ENCODE data around the gene LSM14B.
"Not testable (repeated sequence)": the region's sequence is repeated elsewhere in the genome, so short reads cannot be mapped to it uniquely, and the experiment has no call there.

The LSM14B gene

DNA sequence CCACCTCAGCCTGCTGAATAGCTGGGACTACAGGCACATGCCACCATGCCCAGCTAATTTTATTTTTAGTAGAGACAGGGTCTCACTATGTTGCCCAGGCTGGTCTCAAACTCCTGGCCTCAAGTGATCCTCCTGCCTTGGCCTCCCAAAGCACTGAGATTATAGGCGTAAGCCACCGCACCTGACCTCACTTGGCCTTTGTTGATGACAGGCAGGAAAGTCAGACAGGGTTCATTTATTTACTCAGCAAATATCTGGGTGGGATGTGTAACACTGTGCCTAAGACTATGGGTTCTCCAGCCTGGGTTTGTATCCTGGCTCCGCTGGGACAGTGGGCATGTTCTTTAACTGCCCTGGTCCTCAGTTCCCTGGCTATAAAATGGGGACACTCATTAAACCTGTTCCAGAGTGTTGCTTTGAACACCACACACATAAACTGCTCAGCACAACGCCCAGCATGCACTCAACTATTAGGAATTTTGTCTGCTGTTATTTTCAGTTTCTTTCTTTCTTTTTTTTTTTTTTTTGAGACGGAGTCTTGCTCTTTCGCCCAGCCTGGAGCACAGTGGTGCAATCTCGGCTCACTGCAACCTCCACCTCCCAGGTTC, 6.4 kb upstream of the LSM14B start:
- not testable (repeated sequence) for DNase-seq

DNA sequence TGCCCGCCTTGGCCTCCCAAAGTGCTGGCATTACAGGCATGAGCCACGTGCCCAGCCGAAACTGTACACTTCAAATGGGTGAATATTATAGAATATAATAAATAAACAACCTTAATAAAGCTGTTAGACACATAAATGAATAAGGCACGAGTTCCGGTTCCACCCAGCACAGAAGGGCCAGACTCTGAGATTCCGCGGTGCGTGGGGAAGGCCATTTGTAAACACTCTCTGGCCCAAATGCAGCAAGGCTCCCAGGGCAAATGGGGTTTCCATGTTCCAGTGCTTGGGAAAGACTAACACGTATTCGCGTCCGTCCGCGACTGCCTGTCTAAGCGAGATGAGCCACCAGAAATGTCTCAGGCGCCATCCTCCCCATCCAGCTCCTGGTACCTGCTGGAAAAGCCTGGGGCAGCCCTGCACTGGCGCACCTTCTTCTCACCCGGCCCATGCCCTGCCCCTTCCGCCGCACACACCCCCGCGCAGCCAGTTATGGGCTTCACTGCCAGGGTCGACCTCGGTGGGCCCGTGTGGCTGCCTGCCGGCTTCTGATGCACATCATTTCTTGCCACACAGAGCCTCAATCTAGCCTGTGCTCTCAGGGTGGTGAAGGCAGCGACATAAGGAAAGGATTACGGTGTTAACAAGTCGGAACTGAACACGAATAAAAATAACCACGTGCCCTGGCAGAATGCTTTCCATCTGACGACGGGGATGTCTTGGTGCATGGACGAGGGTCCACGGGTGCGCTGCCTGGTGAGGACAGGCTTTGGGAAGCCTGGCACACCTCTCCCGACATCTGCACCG, 5.5 kb upstream of the LSM14B start:
- no peak for DNase-seq

DNA sequence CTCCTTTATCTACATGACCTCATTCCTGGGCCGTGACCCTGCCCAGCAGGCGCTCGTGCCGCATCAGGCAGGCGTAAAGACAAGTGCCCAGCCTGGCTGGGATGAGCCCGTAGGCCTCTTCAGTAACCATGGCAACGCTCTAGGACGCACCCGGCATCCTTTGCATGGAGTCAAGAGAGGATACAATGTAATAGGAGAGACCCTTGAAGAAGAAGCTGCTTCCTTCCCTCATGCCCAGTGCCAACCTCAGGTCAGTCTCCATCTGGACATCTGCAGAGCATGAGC, 5.0 kb upstream of the LSM14B start:
- DNase-seq, result no peak

DNA sequence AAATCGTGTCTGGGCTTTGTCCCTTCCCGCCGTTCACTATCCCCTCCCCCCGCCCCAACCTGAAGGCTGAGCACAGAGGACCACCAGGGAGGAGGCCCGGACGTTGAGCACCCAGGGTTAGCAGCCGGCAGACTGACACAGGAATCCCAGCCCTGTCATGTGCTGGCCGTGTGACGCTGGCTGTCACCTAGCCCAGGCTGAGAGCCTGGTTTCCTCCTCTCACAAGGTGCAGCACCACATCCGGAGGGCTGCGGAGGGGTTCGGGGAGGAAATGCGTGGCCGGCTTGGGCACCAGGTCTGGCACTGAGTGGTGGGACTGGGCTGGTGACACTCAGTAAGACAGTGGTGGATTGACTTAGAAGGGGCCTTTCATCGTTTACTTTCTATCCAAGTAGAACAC, 4.6 kb upstream of the LSM14B start:
- no peak for DNase-seq

DNA sequence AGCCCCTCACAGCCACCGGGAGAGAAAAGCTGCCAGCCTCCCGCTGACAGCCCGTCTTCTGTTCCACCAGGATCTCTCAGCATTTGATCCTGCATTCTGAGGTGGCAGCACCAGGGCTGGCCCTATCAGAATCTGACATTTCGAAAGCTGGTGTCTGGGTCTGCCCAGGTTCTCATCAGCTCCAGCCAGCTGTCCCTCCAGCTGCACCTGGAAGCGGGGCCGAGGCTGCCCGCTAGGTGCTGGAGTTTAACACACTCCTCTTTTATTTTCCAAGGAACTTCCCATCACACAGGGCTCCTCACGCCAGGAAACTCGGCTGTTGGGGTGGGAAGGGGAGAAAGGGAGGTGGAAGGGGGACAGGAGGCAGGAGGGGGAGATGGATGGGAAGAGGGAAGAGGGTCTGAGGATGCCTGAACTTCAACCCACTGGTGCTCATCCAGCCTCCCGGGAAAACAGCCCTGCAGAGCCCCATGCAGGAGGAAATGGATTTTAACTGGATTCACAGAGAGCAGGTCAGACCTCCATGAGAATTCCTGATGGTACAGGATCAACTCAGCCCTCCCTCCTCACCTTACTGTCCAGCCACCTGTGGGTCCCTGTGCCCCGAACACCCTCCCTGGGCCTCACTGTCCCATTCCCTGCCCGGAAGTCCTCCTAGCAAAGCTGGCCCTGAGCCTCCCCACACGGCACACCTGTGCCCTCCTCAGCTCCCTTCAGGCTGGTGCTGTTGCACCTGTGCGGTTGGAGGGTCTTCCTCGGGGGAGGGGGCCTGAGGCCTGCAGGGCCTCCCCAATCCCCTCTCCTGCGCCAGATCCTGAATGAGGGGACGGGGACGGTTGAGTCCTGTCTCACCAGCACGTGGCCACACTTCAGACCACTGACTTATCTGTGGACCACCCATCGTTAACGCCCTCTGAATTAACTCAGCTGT, 3.9 kb upstream of the LSM14B start:
- DNase-seq, result no peak

DNA sequence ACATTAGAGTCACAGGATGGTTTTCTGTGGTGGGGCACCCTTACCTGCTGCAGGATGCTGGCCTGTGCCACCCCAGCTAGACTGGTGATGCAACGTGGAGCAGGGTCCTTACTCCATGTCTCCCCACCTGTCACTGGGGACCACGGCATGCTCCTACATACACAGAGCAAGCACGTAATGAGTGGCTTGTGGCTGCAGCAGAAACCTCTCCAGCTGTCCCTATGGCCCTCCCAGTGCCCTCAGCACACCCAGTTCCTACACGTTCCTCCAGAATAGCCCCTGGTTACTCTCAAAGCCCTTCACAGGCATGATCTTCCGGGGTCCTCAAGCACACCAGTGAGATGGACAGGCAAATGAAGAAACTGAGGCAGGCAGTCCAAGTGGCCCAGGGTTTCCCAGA, 3.2 kb upstream of the LSM14B start:
- DNase-seq, result no peak

DNA sequence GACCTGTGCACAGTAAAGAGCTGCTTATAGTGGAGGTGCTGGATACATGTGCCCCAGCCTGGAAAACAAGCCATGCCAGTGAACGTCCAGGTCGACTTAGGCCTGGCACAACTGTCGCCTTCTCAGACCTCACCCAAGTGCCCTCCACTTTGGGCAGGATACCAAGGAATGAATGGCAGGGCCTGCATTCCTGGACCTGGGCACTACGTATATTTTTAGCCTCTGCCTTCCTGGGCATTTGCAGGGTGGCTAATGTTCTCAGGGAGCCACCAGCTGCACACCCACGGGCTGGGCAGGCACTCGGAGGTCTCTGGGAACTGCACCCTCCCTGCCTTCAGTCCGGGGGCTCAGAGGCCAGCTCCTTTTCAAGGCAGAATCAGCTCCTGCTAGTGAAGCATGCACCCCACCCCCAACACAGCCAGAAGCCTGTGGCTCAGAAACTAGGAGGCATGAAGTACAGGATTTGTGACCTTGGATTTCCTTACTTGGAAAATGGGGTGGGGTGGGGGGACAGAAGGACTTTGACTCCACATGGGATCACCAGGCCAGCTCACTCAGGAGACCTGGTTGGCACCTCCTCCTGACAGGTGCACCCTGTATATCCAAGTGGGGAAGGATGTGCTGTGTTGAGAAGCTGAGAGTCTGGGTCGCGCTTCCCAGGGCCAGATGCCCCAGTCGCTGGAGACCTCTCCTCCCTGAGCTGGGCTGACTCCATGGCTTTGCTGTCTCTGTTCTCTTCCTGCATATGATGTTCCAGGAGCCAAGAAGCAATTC, 2.5 kb upstream of the LSM14B start:
- DNase-seq, result no peak

DNA sequence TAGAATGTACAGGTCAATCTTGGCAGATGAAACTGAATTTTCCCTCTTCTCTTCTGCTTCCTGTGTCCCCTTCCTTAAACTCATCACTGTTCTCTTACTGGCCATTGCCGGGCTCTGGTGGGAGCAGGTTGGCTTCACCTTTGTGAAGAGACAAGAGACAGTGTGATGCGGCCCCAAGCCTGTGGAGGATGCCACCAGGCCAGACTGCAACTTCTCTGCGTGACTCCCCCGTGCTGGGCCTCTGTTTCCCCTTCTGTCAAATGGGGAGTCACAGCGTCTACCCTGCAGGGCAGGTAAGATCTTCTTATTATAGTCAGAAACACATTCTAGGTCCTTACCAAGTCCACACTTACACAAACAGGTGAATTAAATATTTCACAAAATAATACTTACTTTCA, 1.9 kb upstream of the LSM14B start:
- DNase-seq, result no peak

DNA sequence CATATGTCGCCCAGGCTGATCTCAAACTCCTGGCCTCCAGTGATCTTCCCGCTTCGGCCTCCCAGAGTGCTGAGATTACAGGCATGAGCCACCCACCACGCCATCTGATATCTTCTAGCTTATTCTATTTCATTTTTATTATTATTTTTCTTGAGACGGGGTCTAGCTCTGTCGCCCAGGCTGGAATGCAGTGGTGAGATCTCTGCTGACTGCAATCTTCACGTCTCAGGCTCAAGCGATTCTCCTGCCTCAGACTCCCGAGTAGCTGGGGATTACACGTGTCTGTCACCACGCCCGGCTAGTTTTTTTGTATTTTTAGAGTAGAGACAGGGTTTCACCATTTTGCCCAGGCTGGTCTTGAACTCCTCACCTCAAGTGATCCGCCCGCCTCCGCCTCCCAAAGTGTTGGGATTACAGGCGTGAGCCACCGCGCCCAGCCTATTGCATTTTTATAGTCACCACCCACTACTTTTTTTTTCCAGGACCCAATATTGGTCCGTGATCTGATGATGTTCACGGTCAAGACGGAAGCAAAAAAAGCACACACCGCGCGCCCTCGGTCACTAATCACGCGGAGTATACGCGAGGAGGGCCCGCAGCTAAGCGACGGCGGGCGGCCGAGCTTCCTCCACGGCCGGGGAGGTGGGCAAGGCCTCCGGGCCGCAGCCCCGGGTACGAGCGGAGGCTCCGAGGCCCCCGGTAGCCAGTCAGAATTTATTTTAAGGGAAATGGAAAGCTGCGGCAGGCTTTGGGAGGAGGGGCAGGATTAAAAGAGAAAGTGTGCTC, 1.1 kb upstream of the LSM14B start:
- peak; percentile 81 for DNase-seq

DNA sequence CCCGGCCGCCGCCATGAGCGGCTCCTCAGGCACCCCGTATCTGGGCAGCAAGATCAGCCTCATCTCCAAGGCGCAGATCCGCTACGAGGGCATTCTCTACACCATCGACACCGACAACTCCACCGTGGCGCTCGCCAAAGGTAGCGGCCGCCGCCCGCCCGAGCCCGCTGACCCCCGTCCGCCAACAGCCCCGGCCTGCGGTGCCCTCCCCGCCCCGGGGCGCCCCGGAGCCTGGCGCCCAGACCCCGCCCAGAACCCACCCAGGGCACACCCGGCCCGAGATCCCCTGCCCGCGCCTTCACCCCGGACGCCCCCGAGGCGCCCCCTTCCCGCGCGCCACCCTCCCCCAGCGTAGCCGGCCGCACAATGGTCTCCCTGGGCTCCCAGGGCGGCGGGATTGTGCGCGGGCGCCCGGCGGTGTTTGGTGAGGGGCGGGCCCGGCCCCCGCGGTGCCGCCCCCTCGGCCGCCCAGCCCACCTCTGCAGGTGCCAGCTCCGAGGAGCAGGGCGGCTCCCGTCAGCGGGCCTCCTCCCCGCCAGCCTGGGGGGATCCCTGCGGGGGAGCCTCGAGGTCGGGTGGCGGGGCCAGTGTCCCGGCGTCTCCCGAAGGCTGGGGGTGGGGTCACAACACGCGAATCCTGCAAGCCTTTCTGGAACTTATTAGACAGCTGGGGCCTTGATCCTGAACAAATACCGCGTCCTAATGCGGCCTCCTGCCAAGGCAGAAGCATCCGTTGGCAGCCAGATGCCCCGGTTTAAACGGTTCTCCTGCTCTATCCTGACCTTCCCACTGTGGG, 577 bp downstream of the LSM14B start:
- DNase-seq, result peak; percentile 59

DNA sequence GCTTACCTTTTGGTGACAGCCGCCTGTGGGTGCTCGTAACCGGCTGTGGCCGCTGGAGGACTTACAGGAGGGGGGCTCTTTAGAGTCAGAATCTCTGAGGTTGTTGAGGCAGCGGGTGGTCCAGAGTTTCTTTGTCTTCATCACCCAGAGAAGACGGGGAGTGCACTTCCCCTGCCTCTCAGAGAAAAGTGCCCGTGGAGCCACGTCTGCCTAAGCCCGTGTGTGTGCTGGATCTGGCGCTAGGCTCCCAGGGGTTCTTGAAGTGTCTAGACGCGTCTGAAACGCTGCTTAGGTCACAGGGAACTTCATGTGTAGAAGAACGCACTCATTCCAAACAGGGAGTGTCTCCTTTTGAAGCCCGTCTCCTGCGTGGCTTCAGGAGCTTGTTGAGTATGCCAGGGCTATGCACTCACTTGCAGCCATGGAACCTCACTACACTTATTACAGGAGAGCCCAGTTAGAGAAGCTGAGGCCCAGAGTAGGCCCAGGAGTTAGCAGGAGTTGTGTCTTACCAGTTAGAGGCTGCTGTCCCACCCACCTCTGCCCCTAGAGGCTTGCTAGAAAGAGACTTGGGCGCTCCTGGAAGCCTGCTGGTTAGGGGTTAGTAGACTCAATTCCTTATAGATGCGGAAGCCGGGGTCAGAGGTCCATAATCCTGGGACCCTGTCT, 1.3 kb downstream of the LSM14B start:
- DNase-seq, result no peak

DNA sequence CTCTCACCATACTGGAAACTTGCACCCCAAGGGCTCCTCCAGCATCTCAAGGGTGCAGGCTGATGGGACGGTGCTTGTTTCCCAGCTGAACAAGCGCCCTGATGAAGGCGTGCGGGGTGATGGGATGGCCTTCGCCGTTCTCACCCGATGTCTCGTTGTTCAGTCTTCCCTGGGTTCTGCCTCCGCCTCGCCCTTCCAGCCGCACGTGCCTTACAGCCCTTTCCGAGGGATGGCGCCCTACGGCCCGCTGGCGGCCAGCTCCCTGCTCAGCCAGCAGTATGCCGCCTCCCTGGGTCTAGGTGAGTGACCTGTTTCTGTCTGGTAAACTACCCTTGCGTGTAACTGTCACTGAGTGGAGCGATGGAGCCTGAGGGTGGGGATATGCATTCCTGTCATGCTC, 3.9 kb downstream of the LSM14B start:
- DNase-seq, result no peak

DNA sequence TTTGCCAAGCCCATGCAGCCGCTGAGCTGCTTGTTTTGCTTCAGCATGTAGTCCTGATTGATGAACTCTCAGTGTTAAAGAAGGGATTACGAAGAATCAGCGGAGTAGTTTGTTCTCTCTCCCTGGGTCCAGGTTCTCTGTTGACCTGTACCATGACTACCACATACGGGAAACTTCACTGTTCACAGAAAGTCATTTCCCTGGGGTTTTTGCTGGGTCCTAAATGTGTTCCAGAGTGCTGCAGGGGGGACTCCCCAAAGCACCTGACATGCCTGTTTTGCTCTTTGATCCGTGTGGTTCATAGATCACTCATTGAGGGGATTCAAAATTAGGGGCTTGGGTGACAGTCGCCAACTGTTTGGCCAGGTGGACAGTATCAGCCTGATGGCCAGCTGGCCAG, 5.5 kb downstream of the LSM14B start:
- DNase-seq, result no peak

DNA sequence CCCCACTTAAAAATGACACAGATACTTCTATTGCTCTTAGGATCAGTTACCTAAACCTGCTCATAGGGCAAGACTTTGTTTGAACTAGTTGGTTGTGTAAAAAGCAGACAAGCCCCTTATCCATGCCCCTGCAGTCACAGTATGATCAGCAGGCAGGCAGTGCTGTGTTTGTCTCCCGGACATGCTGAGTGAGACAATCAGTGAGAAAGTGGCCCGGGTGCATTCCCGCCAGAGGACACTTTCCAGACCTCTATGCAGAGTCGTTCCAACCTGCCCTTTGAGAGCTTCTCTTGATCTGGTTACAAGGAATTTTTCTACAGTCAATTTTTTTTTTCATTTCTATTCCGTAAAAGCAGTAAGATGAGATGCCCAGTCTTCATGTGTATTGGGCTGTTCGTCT, 6.2 kb downstream of the LSM14B start:
- DNase-seq, result no peak

DNA sequence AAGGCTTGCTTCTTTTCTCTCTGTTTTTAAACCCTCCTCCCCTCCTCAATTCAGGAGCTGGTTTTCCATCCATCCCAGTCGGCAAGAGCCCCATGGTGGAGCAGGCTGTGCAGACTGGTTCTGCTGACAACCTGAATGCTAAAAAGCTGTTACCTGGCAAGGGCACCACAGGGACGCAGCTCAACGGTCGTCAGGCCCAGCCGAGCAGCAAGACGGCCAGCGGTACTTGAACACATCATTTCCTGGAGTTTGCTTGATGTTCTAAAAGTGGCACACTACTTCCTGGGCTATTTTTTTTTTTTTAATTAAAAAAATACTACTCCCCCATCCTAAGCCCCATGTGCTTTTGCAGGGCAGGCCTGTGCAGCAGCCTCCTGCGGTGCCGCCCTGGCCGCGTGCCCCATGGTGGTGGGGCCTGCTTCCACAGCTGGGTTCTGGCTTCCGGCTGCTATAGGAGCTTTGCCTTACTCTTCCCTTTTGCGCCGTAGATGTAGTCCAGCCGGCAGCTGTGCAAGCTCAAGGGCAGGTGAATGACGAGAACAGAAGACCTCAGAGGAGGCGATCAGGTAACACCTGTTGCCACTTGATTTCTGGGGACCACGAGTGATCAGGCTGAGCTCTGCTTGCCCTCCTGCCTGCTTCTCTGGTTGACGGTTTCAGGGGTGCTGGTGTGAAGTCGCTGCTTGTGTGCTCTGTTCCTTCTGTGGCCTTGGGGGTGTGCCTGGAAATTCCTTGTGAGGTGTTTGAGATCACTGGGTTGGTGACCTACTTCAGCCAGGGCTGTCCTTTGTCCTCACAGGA, 7.7 kb downstream of the LSM14B start:
- DNase-seq, result no peak

DNA sequence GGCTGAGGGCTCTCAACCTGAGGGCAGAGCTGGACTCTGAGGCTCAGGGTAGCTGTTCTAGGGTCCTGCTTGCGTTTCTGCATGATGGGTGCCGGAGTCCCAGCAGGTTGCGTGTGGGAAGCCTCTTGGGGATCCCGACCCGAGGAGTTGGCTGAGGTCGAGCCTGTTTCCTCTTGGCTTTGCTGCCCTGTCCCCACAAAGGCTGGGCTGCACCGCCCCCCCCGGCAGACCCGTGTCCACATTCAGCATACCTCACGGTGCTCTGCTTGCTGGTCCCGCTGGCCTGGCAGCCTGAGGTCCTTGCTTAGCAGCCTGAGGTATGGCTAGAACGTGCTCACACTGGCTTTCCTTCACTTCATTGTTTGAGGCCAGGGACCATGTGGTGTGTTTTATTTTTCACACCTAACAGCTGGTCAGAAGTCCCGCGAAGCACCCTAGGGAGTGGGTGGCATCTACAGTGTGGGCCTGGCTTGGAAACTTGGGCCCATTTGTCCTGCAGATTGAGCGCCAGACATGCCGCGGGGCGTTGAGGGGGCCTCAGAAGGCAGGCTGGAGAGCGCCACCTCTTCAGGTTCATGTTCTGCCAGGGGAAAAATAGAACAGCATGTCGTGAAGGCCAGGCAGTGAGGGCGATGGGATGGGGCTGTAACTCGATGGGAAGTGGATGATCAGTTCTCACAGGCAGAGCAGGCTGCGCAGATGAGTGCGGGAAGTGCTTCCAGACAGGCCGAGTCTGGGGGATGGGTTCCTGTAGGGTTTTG, 9.5 kb downstream of the LSM14B start:
- DNase-seq, result no peak

DNA sequence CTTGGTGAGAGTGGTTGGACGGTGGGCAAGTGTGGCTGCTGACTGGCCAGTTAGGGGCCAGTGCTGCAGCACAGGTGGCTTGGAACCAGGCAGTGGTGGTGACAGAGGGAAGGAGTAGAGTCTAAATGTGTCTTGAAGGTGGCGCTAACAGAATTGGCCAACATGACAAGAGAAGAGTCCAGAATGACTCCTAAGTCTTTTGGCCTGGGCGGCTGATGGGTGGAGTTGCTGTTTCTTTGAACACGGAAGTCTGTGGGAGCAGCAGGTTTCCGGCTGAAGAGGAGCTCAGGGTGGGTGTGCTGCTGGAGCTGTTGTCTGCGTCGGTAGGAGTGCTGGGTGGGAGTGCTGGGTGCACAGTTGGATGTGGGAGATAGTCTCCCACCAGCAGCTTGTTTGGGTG, 10.1 kb downstream of the LSM14B start:
- DNase-seq, result no peak

DNA sequence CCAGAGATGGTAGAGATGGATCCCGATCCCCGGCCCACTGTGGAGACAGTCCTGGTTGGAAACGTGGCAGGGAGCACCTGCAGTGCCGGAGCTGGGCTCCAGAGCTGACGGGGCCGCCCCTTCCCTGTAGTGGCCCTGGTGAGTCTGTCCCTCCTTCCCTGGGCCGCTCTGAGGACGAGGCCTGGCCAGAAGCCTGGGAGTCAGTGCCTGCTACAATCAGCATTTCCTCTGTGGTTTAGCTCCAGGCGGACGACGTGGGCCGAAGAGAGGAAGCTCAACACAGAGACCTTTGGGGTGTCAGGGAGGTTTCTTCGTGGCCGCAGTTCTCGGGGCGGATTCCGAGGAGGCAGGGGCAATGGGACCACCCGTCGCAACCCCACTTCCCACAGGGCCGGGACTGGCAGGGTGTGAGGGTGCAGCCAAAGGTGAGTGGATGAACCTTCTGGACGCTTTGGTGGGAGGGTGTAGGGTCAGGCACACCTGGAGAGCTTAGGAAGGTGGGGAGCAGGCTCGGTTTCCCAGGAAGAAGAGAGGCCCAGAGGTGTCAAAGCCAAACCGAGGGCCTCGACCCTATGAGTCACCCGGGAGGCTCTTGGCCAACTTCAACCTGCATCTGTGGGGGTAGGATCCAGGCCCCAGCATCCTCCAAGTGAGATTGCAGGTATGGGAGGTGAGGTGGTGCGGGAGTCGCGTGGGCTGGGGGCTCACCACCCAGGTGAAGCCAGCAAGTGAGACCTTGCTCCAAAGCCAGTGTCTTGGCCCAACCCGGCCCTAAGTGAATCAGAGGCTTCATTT, 11.0 kb downstream of the LSM14B start:
- no peak for DNase-seq
